Activated CD4-positive, alpha-beta memory T cell treated with anti-CD3 and anti-CD28 coated beads for 36 hours (primary cell): ENCODE data around the gene PPM1H. TPM values are rescaled to one million over a fixed set of nuclear protein-coding genes. Genes with fewer than 3 reads are reported as not detected.

ENCODE experiments used
- CTCF ChIA-PET: fragments of 350-600 bp; sonication (Branson Sonifier 250); formaldehyde crosslinking; loops from one replicate; lab custom pipeline; 2021; ENCODE audit warnings: antibody characterized with exemption, inconsistent platforms; lab: Charles Lee
- POLR2A ChIA-PET: fragments of 350-600 bp; sonication (Branson Sonifier 250); formaldehyde crosslinking; loops from one replicate; lab custom pipeline; 2021; ENCODE audit warnings: antibody characterized with exemption; lab: Charles Lee
- DNase-seq: peaks from one replicate; pipeline ENCODE4 v3.0.0-alpha.2; 2020
- H3K27ac Mint-ChIP-seq: one replicate; pipeline ENCODE4 v1.8.0; 2021; ENCODE audit warnings: mixed read lengths
- H3K27me3 Mint-ChIP-seq: one replicate; pipeline ENCODE4 v1.8.0; 2021; ENCODE audit warnings: mixed read lengths
- H3K36me3 Mint-ChIP-seq: one replicate; pipeline ENCODE4 v1.8.0; 2021; ENCODE audit warnings: mixed read lengths
- H3K4me1 Mint-ChIP-seq: one replicate; pipeline ENCODE4 v1.8.0; 2021; ENCODE audit warnings: low read depth, mixed read lengths
- H3K4me3 Mint-ChIP-seq: one replicate; pipeline ENCODE4 v1.8.0; 2021; ENCODE audit warnings: mild to moderate bottlenecking, mixed read lengths
- H3K9me3 Mint-ChIP-seq: one replicate; pipeline ENCODE4 v1.8.0; 2021; ENCODE audit warnings: mixed read lengths
- intact Hi-C: fragments of 100-400 bp; cut with micrococcal nuclease; formaldehyde crosslinking; loops from one replicate; pipeline ENCODE4 v1.15.1; 2023
- total RNA-seq, 2 experiments: library from RNA; stranded (reverse); gene quantifications; one replicate each; pipeline ENCODE4 v1.2.3, GENCODE V29; 2021

The PPM1H gene
- total RNA-seq, 2 experiments from 2014 or later: not detected

DNA sequence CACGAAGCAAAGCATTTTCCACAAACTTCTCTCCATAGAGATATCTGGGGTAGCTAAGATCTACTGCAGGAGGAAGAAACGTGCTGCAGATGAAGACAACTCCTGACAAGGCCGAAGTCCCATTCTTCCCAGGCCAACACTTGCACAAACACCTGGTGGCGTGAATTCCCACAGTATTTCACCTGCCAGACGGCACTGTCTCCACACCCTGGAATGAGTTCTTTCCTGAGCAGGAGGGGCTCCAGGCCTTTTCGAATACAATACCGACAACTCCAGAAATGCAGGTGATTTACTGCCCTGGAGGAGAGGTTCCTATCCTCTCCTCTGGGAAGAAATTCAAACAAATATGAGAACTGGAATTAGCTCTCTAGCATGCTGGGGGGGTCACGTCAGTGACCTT, 288.4 kb downstream of the PPM1H start:
- no peaks in the 10 kb centered on the region for H3K36me3 Mint-ChIP-seq
- H3K9me3 Mint-ChIP-seq: no peaks in the 10 kb centered on the region
- no peak for DNase-seq
- peaks cover 9% of the 10 kb centered on the region for H3K4me1 Mint-ChIP-seq
- ChIA-PET CTCF (interaction anchor here (1.0 kb wide), 1 partner anchor 65 kb away, joined by 3 read pairs; no protein-coding TSS in a partner anchor), POLR2A (no interaction called here)
- intact Hi-C loops: no loop called here
- no peak overlapping the region for H3K27ac Mint-ChIP-seq
- H3K27me3 Mint-ChIP-seq: peaks cover 3% of the 10 kb centered on the region
- no peak overlapping the region for H3K4me3 Mint-ChIP-seq

DNA sequence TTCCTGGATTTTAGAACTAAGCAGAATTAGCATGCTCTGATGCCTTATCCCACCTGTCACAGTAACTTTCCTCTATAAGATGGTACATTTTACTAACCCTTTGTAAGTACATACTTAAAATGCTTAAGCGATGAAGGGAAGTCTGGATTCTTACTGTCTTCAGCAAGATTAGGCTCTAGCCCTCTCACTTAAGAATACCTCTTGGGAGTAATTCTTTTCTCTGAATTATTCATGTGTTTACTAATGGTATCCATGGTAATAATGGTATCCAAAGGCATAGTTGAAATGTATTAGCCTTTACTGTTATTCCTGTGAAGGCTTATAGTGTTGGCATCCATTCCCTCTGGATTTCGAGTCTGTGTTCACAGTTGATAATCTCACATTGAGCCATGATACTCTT, 291.5 kb downstream of the PPM1H start:
- Mint-ChIP-seq H3K27me3 (peaks cover 3% of the 10 kb centered on the region), H3K4me3 (no peak overlapping the region), H3K36me3 (no peaks in the 10 kb centered on the region), H3K9me3 (no peaks in the 10 kb centered on the region), H3K27ac (no peak overlapping the region), H3K4me1 (peaks cover 22% of the 10 kb centered on the region)
- CTCF ChIA-PET: interaction anchor here (0.9 kb wide), 1 partner anchor 62 kb away, joined by 3 read pairs; no protein-coding TSS in a partner anchor
- POLR2A ChIA-PET: no interaction called here
- intact Hi-C loops: loop anchor here (5.0 kb wide), 1 partner anchor 144 kb away; no protein-coding TSS in a partner anchor
- DNase-seq: no peak

DNA sequence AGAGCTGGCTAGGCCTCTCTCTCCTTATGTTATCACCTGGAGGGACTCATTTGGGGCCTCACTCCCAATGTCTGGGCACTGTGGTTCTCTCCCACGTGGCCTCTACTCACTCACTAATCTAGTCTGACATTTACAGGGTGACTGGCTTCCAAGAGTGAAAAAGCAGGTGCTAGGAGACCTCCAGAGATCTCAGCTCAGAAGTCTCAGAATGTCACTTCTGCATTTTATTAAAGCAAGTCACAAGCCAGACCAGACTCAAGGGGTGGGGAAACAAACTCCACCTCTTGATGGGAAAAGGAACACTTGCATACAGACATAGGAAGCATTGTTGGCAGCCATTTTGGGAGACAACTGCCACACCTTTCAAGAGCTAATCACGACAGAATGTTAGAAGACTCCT, 292.5 kb downstream of the PPM1H start:
- H3K4me3 Mint-ChIP-seq: no peak overlapping the region
- ChIA-PET POLR2A (interaction anchor here (2.6 kb wide), 1 partner anchor 36 kb away, joined by 10 read pairs; no protein-coding TSS in a partner anchor), CTCF (interaction anchor here (0.9 to 1.0 kb wide), 2 partner anchors 61 to 152 kb away, joined by 3 read pairs; no protein-coding TSS in a partner anchor)
- no peak overlapping the region for H3K27ac Mint-ChIP-seq
- intact Hi-C loops: loop anchor here (5.0 kb wide), 1 partner anchor 145 kb away; no protein-coding TSS in a partner anchor
- no peaks in the 10 kb centered on the region for H3K36me3 Mint-ChIP-seq
- H3K4me1 Mint-ChIP-seq: peaks cover 22% of the 10 kb centered on the region
- no peaks in the 10 kb centered on the region for H3K9me3 Mint-ChIP-seq
- DNase-seq: no peak
- H3K27me3 Mint-ChIP-seq: peaks cover 3% of the 10 kb centered on the region

DNA sequence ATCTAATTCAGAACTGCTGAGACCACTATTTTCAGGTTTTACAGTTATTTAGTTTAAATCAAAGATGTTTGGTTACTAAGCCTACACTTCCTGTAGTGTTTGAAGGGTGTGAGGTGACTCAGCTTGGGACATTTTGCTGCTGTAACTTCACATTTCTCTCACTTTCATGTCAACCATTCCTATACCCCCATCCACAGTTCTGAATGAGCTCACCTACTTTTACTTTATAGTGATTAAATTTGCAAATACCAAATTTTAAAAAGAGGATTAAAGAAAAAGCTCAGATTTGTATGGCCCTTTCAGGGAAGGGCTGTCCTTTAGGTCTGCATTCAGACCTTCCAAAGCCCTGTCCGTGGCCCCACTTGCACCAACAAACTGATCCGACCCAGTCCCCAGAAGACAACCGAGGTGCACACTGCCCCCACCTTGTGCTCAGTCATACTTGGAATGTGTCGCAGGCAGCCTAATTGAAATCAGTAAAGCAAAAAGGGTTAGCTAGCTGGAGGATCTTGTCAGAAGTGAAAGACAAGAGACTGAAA, 294.0 kb downstream of the PPM1H start:
- peaks cover 22% of the 10 kb centered on the region for H3K4me1 Mint-ChIP-seq
- H3K27me3 Mint-ChIP-seq: peaks cover 6% of the 10 kb centered on the region
- peak overlapping the region; percentile 44 for H3K4me3 Mint-ChIP-seq
- DNase-seq: peak; percentile 69
- peak overlapping the region; percentile 61 for H3K27ac Mint-ChIP-seq
- H3K9me3 Mint-ChIP-seq: no peaks in the 10 kb centered on the region
- CTCF ChIA-PET: interaction anchor here (0.8 to 1.7 kb wide), 9 partner anchors 11 to 203 kb away, joined by 3 to 17 read pairs (median 5); no protein-coding TSS in a partner anchor
- POLR2A ChIA-PET: interaction anchor here (1.2 to 2.6 kb wide), 4 partner anchors 29 to 174 kb away, joined by 3 to 28 read pairs (median 7); partner anchors contain the start of gene MON2
- H3K36me3 Mint-ChIP-seq: no peaks in the 10 kb centered on the region
- intact Hi-C loops: loop anchor here (1.0 to 5.0 kb wide), 3 partner anchors 39 to 382 kb away; no protein-coding TSS in a partner anchor

DNA sequence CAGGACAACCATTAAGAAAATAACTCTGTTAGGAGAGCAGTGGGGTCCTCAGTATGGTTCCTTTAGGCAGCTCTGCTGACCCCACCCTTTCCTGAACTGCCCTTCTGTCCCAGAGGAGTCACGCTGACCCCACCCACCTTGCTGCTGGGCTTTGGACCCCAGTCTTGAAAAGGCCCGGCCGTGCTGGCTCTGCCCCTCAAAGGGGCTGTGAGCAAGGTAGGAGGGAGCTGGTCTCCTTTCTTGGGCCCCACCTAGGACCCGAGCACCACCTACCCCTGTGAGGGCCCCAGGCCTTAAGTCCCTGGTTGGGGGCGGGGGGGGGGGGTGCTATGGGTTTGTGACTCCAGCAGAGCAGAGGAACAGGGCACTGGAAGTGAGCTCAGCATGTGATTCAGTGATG, 297.3 kb downstream of the PPM1H start:
- H3K4me3 Mint-ChIP-seq: no peak overlapping the region
- H3K9me3 Mint-ChIP-seq: no peaks in the 10 kb centered on the region
- H3K4me1 Mint-ChIP-seq: peaks cover 24% of the 10 kb centered on the region
- intact Hi-C loops: no loop called here
- H3K27ac Mint-ChIP-seq: no peak overlapping the region
- CTCF ChIA-PET: no interaction called here
- POLR2A ChIA-PET: no interaction called here
- H3K27me3 Mint-ChIP-seq: peaks cover 31% of the 10 kb centered on the region
- peaks cover 2% of the 10 kb centered on the region for H3K36me3 Mint-ChIP-seq
- DNase-seq: no peak

DNA sequence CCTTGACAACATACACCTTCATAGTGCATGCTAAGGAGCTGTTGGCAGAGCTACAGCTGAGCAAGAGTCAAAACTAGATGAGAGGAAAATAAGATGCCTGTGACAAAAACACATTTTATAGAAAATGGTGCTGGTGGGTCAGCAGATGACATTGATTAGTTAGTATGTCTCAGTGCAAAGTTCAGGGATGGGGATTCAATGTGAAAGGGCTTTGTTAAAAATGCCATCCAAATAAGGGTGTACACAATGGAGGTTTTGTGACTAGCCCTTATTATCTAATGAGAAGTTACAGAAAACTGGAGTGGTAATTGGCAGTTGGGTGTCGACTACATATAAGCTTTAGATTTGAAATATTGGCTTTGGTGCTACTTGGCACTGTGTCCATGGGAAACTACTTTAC, 299.3 kb downstream of the PPM1H start:
- ChIA-PET POLR2A (no interaction called here), CTCF (no interaction called here)
- H3K27ac Mint-ChIP-seq: no peak overlapping the region
- H3K4me1 Mint-ChIP-seq: peaks cover 11% of the 10 kb centered on the region
- H3K36me3 Mint-ChIP-seq: peaks cover 2% of the 10 kb centered on the region
- no peak overlapping the region for H3K4me3 Mint-ChIP-seq
- H3K27me3 Mint-ChIP-seq: peaks cover 47% of the 10 kb centered on the region
- intact Hi-C loops: no loop called here
- H3K9me3 Mint-ChIP-seq: no peaks in the 10 kb centered on the region
- DNase-seq: no peak

DNA sequence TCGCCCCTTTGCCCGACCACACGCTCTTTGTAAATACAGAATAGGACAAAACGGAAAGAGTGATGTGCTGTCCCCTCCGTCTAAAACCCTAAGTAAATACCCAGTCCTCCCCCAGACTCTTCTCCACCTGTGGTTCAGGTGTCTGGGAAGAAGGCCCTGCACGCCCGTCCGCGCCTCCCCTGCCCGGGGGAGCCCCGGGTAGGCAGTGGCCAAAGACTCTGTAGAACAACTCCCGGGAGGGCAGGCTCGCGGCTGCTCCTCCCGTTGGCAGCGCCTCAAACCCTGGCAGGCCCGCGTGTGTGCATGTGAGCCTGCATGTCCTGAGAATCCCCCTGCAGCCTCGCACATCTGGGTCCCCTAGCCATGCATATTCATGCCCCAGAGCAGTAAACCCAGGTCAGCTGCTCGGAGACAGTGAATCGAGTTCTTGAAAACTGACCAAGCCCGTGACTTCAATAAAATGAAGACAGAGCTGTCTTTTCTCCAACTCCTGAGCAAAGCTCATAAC, 302.5 kb downstream of the PPM1H start:
- peaks cover 72% of the 10 kb centered on the region for H3K27me3 Mint-ChIP-seq
- intact Hi-C loops: no loop called here

DNA sequence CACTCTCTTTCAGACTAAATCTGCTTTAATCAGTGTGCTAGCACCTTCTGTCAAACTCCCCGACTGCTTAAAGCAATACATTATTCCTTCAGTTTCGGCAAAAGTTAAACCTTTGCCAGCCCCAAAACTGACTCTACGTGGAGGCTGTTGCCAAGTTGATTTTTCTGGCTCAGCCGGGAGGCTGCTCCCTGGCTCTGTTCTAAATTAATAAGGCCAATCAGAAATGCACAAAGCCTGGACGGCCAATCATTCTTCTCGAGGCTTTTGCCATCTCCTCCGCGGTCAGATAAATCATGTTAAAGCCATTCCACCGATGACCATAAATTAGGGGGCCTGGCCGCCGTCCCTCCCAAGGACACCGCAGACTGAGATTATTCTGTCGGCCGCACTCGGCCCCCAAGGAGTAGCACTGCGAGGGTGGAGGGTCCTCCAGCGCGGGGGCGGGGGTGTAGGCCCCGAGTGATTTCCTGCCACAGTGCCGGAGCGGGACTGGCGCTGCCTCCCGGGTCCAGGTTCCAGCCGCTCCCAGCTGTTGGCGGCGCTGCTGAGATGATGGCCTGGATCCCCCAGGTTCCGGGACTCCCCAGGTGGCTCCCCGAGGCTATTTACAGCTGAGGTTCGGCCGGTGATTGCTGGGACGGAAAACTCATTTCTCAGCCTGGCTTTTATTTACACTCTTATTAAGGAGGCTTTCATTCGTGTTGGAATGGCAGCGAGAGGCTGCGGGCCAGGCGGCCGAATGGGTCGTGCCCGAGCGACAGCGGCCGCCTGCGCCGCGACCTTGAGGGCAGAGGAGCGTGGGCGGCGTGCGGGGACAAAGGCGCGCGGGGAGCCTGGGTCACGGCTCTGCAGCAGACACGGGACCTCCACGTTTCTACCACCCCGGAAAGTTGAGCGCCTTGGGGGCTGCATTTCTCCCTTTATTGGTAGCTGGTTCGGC, 303.2 kb downstream of the PPM1H start:
- no peaks in the 10 kb centered on the region for H3K9me3 Mint-ChIP-seq
- DNase-seq: peak; percentile 37
- intact Hi-C loops: no loop called here
- POLR2A ChIA-PET: interaction anchor here (1.3 to 1.6 kb wide), 2 partner anchors 28 to 29 kb away, joined by 3 to 4 read pairs; no protein-coding TSS in a partner anchor
- peak overlapping the region; percentile 71 for H3K4me3 Mint-ChIP-seq
- peaks cover 2% of the 10 kb centered on the region for H3K36me3 Mint-ChIP-seq
- H3K27me3 Mint-ChIP-seq: peaks cover 73% of the 10 kb centered on the region
- H3K27ac Mint-ChIP-seq: no peak overlapping the region
- CTCF ChIA-PET: interaction anchor here (1.1 kb wide), 1 partner anchor 163 kb away, joined by 3 read pairs; no protein-coding TSS in a partner anchor
- H3K4me1 Mint-ChIP-seq: peaks cover 7% of the 10 kb centered on the region

More for the DNA sequence above, 302.5 kb downstream of the PPM1H start:
- ChIA-PET POLR2A (interaction anchor here (1.3 to 1.6 kb wide), 2 partner anchors 29 to 30 kb away, joined by 3 to 4 read pairs; no protein-coding TSS in a partner anchor), CTCF (interaction anchor here (1.1 kb wide), 1 partner anchor 162 kb away, joined by 3 read pairs; no protein-coding TSS in a partner anchor)
- H3K9me3 Mint-ChIP-seq: no peaks in the 10 kb centered on the region
- no peak overlapping the region for H3K27ac Mint-ChIP-seq
- peak; percentile 12 for DNase-seq
- H3K36me3 Mint-ChIP-seq: peaks cover 2% of the 10 kb centered on the region
- H3K4me1 Mint-ChIP-seq: peaks cover 7% of the 10 kb centered on the region
- H3K4me3 Mint-ChIP-seq: peak overlapping the region; percentile 71

DNA sequence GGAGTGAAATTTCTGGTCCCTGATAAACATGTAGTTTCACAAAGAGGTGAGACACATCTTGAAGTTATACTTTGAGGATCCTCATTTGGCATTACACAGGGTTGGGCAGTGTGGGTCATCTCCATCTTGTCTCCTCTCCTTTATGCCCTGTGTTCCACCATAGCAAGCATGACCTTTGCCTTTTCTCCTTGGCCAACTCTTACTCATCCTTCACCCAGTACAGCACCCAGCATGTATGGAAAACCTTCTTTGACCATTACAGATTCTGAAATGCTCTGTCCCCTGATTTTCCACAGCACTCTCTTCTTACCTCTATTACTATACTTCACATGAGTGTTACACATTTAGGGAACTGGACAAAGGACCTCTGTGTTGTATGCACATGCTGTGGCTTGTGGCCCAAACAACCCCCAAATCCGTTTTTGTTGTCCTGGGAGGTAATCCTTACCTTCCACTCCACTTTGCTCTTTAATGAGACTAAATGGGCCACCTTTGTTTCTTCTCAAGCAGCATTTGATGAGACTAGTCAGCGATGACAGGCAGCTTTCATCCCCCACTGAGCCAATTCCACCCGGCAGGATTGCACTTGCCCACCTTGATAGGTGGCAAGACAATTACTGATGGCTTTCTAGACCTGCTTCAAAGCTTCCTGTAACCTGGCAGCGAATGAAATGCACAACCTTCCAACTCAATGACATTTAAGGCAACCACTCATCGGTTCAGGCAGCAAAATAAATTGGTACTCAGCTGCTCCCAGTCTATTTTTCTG, 304.8 kb downstream of the PPM1H start:
- Mint-ChIP-seq H3K27ac (no peak overlapping the region), H3K27me3 (peaks cover 68% of the 10 kb centered on the region), H3K4me3 (no peak overlapping the region), H3K36me3 (peaks cover 2% of the 10 kb centered on the region), H3K9me3 (no peaks in the 10 kb centered on the region), H3K4me1 (peaks cover 7% of the 10 kb centered on the region)
- intact Hi-C loops: no loop called here
- no peak for DNase-seq
- CTCF ChIA-PET: interaction anchor here (0.6 to 1.9 kb wide), 3 partner anchors 11 to 145 kb away, joined by 3 to 5 read pairs (median 5); no protein-coding TSS in a partner anchor
- POLR2A ChIA-PET: no interaction called here

DNA sequence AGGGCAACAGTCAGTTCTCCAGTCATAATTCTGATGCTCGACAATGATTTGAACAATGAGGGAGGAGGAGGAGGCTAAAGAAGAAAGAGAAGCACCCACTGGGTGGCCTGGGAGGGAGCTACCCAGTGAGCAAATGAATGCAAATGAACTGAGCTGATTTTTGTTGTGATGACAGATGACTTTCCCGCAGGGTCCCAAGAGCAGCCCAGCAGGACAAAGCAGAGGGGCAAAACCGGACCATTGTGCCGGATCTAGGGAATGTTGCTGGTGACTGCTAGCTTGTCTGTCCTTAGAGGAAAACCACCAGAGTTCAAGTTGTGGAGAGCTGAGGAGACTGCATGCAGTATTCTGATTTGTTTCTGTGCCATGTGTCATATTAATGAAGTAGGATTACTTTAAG, 305.5 kb downstream of the PPM1H start:
- no peak overlapping the region for H3K27ac Mint-ChIP-seq
- H3K4me3 Mint-ChIP-seq: no peak overlapping the region
- H3K36me3 Mint-ChIP-seq: peaks cover 2% of the 10 kb centered on the region
- peaks cover 66% of the 10 kb centered on the region for H3K27me3 Mint-ChIP-seq
- no peaks in the 10 kb centered on the region for H3K9me3 Mint-ChIP-seq
- CTCF ChIA-PET: interaction anchor here (0.6 to 1.9 kb wide), 3 partner anchors 11 to 144 kb away, joined by 3 to 5 read pairs (median 5); no protein-coding TSS in a partner anchor
- intact Hi-C loops: no loop called here
- DNase-seq: no peak
- POLR2A ChIA-PET: no interaction called here
- H3K4me1 Mint-ChIP-seq: peaks cover 7% of the 10 kb centered on the region

DNA sequence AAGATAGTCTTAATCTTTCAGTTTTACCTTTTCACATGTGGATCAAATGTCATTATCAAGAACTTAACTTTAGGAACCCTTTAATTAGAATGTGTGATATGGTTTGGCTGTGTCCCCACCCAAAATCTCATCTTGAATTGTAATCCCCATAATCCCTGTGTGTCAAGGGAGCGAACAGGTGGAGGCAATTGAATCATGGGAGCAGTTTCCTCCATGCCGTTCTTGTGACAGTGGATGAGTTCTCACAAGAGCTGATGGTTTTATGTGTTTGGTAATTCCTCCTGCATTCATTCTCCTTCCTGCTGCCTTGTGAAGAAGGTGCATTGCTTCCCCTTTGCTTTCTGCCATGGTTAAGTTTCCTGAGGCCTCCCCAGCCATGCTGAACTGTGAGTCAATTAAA, 307.8 kb downstream of the PPM1H start:
- Mint-ChIP-seq H3K36me3 (no peaks in the 10 kb centered on the region), H3K9me3 (no peaks in the 10 kb centered on the region), H3K27ac (no peak overlapping the region), H3K4me1 (peaks cover 3% of the 10 kb centered on the region), H3K4me3 (no peak overlapping the region), H3K27me3 (peaks cover 46% of the 10 kb centered on the region)
- CTCF ChIA-PET: no interaction called here
- POLR2A ChIA-PET: no interaction called here
- DNase-seq: no peak
- intact Hi-C loops: no loop called here
